HL-60 (cell line): ENCODE data around the gene GCNT2.
"Not testable (repeated sequence)": the region's sequence is repeated elsewhere in the genome, so short reads cannot be mapped to it uniquely, and the experiment has no call there.

Experiments
- DNase-seq, 2 experiments: peaks; one replicate each; pipeline ENCODE4 v3.0.0-alpha.2; 2010 to 2020; ENCODE audit warnings: low read depth in 1 of 2, low spot score in 1 of 2
- H3K27ac ChIP-seq: fragments of 250-450 bp; sonication (Bioruptor Pico); replicated peaks from 2 replicates; pipeline ENCODE4 v1.5.1; 2020; ENCODE audit warnings: mild to moderate bottlenecking, moderate library complexity
- H3K27me3 ChIP-seq: fragments of 250-450 bp; sonication (Bioruptor Pico); 2 replicates; pipeline ENCODE4 v1.5.1; 2021; ENCODE audit warnings: mild to moderate bottlenecking, moderate library complexity; ENCODE audit not compliant: insufficient read depth, poor library complexity, severe bottlenecking
- H3K4me3 ChIP-seq: replicated peaks from 2 replicates; pipeline ENCODE4 v1.5.1; 2011; ENCODE audit warnings: mild to moderate bottlenecking, control low read depth, low read length; ENCODE audit not compliant: insufficient read depth
- CTCF ChIP-seq: IDR thresholded peaks from one replicate; pipeline ENCODE4 v1.5.1; 2011; ENCODE audit warnings: low read length, control low read depth, inconsistent platforms; ENCODE audit not compliant: insufficient read depth
- GABPA ChIP-seq: IDR thresholded peaks from 2 replicates; pipeline ENCODE4 v1.6.1; 2012; ENCODE audit warnings: low read depth
- POLR2AphosphoS5 ChIP-seq: IDR thresholded peaks from 2 replicates; pipeline ENCODE4 v1.6.1; 2012; ENCODE audit warnings: low read depth
- REST ChIP-seq: IDR thresholded peaks from 2 replicates; pipeline ENCODE4 v1.6.1; 2012; ENCODE audit warnings: low read depth; ENCODE audit not compliant: insufficient replicate concordance
- SPI1 ChIP-seq: IDR thresholded peaks from 2 replicates; pipeline ENCODE4 v1.6.1; 2012; ENCODE audit warnings: low read depth, mild to moderate bottlenecking, borderline replicate concordance

The GCNT2 gene

GRCh38 chr6:10613723-10614122 is 92.6 kb downstream of the GCNT2 start:
- Histone ChIP-seq H3K27ac (no peak overlapping the region), H3K4me3 (no peak overlapping the region), H3K27me3 (no peaks in the 10 kb centered on the region)
- no peak for DNase-seq
- no peak for TF ChIP-seq POLR2AphosphoS5

- no peak for DNase-seq
- TF ChIP-seq SPI1 (no peak), REST (no peak), GABPA (no peak), CTCF (no peak), POLR2AphosphoS5 (no peak)
- no peak overlapping the region for H3K27ac ChIP-seq
These were observed 94.5 kb downstream of the GCNT2 start for GRCh38 chr6:10615675-10616074.

GRCh38 chr6:10616266-10616665 is 95.1 kb downstream of the GCNT2 start:
- not testable (repeated sequence) for DNase-seq, H3K4me3 ChIP-seq, H3K27me3 ChIP-seq

More at GRCh38 chr6:10615675-10616074, 94.5 kb downstream of the GCNT2 start:
- no peak overlapping the region for H3K4me3 ChIP-seq
- no peaks in the 10 kb centered on the region for H3K27me3 ChIP-seq

GRCh38 chr6:10617008-10617696 is 96.0 kb downstream of the GCNT2 start:
- no peaks in the 10 kb centered on the region for H3K27me3 ChIP-seq
- no peak overlapping the region for H3K27ac ChIP-seq
- TF ChIP-seq SPI1 (no peak), POLR2AphosphoS5 (no peak), GABPA (no peak), REST (no peak), CTCF (no peak)
- H3K4me3 ChIP-seq: no peak overlapping the region
- no peak for DNase-seq

More at GRCh38 chr6:10616266-10616665, 95.1 kb downstream of the GCNT2 start:
- not testable (repeated sequence) for H3K27ac ChIP-seq

GRCh38 chr6:10618409-10618808 is 97.3 kb downstream of the GCNT2 start:
- DNase-seq: no peak
- no peak for TF ChIP-seq REST
- no peak for TF ChIP-seq GABPA
- TF ChIP-seq POLR2AphosphoS5: no peak
- no peak for TF ChIP-seq SPI1
- TF ChIP-seq CTCF: no peak

More at GRCh38 chr6:10618409-10618808, 97.3 kb downstream of the GCNT2 start:
- H3K27me3 ChIP-seq: no peaks in the 10 kb centered on the region
- H3K4me3 ChIP-seq: no peak overlapping the region
- no peak overlapping the region for H3K27ac ChIP-seq
